Mammary epithelial cell (primary cell): Measurements from ENCODE around the gene CISH.

Experiments
- CTCF ChIP-seq, 2 donors: IDR thresholded peaks in 1 of 2; conservative IDR thresholded peaks in 1 of 2; 2 replicates each; pipeline ENCODE4 v1.5.1; 2011 to 2012; ENCODE audit warnings: inconsistent platforms in 2 of 2, low read length in 2 of 2, mild to moderate bottlenecking in 2 of 2, control low read depth in 1 of 2, low read depth in 1 of 2; ENCODE audit not compliant: insufficient read depth in 1 of 2; ENCODE audit errors: extremely low read depth in 1 of 2
- EZH2 ChIP-seq: IDR thresholded peaks from 2 replicates; pipeline ENCODE4 v1.6.1; 2012; ENCODE audit warnings: low read length, inconsistent platforms, borderline replicate concordance

GRCh38 chr3:50639055-50639494 lies 27.5 kb upstream of the CISH start:
- TF ChIP-seq CTCF (conservative IDR thresholded peaks at IDR 0.05 in 1 of 2, IDR thresholded peaks at IDR 0.05 in 1 of 2; ENCODE audit: extremely low read depth in 1 of 2, insufficient read depth in 1 of 2, low read depth in 1 of 2, low read length in 2 of 2) = no peak
- no peak for TF ChIP-seq EZH2
